Gastroesophageal sphincter (tissue), 3 donors: ENCODE results near the gene MLLT10.

Source experiments
- CTCF ChIP-seq, 4 experiments: fragments of 200-600 bp in 2 of 4; fragments of 450-650 bp in 2 of 4; sonication (generic) in 1 of 4; IDR thresholded peaks; one replicate each; pipeline ENCODE4 v1.5.1; 2017 to 2019; ENCODE audit warnings: antibody characterized with exemption in 4 of 4, mild to moderate bottlenecking in 2 of 4, moderate library complexity in 2 of 4
- POLR2A ChIP-seq, 2 donors: fragments of 450-650 bp; IDR thresholded peaks; one replicate each; pipeline ENCODE4 v1.6.1; 2017; ENCODE audit warnings: antibody characterized with exemption in 2 of 2, mild to moderate bottlenecking in 2 of 2, moderate library complexity in 1 of 2
- POLR2AphosphoS5 ChIP-seq: sonication (generic); formaldehyde crosslinking; IDR thresholded peaks from one replicate; pipeline ENCODE4 v1.6.1; 2017; ENCODE audit warnings: antibody characterized with exemption

- TF ChIP-seq CTCF (IDR thresholded peaks at IDR 0.05) (no peak), POLR2AphosphoS5 (no peak), POLR2A (IDR thresholded peaks at IDR 0.05) (no peak)
Measured at GRCh38 chr10:21661935-21662334, 127.9 kb downstream of the MLLT10 start.
